Left cardiac atrium (tissue), 4 donors: ENCODE measurements around the gene SURF6. TPM values are rescaled to one million over a fixed set of nuclear protein-coding genes. Genes with fewer than 3 reads are reported as not detected.
"Not testable (repeated sequence)": the region's sequence is repeated elsewhere in the genome, so short reads cannot be mapped to it uniquely, and the experiment has no call there.

Source experiments
- ATAC-seq, 2 donors: fragments of 200-7000 bp; cut with Tn5 transposase; one replicate each; pipeline ENCODE4 v1.9.1; 2020; ENCODE audit warnings: mild to moderate bottlenecking in 2 of 2, moderate library complexity in 2 of 2
- DNase-seq: peaks from one replicate; pipeline ENCODE4 v3.0.0-alpha.2; 2020
- intact Hi-C, 2 donors: fragments of 100-400 bp; cut with DNase I; formaldehyde crosslinking; loops; one replicate each; pipeline versions ENCODE4 v1.14.1 to v1.15.1; 2022 to 2023
- long read RNA-seq: library from polyadenylated mRNA; unstranded; transcript quantifications from one replicate; pipeline ENCODE4 v2.0.0, GENCODE V29; 2021
- total RNA-seq, 2 donors: library from RNA; stranded (reverse); fragmentation: NEBNext Ultra II Directional; extraction: Animal tissue kit (Norgen Biotek cat#: 25700); gene quantifications; one replicate each; pipeline ENCODE4 v1.2.1, GENCODE V29; 2021
- donor health status: DM: no; HTN: yes; CAD: no.
- donor health status: DM: no; HTN: yes; CAD: no; lungs with severe emphysema.
- donor health status: DM: yes; HTN: yes; CAD: no.
- donor health status: Dilated cardiomyopathy.

The SURF6 gene
- total RNA-seq = 10 to 100 TPM; 11.1 to 12.2 TPM
- long read RNA-seq, full-length matches to known transcripts = 30 of 36 reads
- long read RNA-seq, partial matches to known transcripts = 0 of 36 reads
- long read RNA-seq, other reads (novel, unspliced or antisense) = 6 of 36 reads

DNA sequence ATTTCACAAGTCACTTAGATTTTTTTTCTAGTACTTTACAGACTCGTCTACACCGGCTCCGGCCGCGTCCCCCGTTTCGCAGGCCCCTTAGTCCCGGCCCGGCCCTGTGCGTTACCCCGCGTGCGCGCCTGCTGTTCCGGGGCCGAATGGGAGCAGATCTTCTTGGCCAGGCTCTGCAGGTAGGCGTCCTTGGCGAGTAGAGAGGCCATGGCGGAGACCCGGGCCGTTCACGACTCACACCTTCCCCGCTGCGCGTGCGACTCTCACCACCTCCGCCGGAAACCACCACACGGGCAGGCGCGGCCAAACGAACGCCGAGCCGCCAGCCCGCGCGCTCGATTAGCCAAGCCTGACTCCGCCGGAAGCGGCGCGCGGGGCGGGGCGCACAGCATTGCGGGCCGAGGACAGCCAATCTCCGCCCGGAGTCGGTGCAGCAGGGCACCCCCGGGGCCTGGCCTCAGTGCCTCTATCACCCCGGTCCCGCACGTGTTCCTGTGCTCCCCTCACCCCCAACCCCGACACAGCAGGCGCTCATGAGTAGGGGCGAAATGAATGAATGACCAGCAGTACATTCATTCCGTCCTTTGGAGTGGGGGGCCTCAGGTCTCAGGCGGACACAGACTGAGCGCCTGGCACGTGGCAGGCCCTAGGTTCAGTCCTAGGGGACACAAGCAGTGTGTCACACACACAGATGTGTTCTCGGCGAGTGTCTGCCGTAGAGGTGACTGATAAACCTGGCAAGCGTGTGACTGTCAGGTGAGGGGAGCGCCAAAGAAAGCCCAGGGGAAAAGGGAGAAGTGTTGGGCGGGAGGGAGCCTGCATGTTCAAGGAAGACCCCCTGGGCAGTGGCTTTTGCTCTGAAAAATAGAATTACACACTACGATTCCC is at the start of gene SURF6:
TSS of gene SURF6 (minus strand) at position 265 of the 888 bp plus-strand sequence. CDS start at position 209, 56 bp downstream.
- intact Hi-C loops = no loop called here
- ATAC-seq = peak; percentile 96

DNA sequence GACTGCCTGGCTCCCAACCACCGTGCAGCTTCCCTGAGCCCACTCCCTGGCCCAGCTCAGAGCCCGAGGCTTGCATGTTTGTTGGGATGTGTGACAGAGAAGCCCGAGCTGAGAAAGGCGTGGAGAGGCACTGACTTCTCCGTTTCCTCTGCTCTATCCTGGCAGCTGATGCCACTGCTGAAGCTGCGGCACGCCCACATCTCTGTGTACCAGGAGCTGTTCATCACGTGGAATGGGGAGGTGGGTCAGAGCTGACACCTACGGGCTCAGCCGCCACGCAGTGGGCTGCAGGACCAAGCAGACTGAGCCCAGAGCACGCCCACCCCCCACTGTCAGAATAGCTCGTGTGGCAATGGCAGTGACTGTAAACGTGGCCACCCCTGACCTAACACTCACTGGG is 49.5 kb upstream of the SURF6 start:
- no peak for ATAC-seq
- intact Hi-C loops = no loop called here
- DNase-seq = no peak

More for the DNA sequence above, at the start of gene SURF6:
- DNase-seq = peak; percentile 95

DNA sequence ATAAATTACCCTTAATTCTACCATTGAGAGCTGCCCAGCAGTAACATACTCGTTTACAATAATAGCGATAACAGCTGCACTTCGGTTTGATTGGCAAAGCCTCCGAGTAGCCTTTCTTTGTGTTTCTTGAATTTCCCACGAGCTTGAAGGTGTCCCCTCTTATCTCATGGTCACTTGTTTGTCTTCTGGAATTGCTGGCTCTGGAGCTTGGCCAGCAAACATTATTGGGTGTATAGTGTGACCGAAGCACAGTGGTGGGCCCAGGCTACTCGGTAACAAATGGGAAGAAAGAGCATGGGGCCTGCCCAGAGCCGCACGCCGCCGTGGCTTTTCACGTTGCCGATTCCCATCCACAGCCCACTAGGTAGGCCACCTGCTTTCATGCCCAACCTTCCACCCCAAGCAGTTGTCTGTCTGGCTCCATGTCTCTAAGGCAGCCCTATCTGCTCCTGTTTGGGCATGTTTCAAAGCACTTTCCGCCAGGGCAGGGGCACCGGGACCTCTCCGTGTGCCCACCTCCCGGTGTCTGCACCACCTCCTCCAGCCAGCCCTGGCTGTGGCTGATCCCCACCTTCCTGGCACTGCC is 48.8 kb upstream of the SURF6 start:
- intact Hi-C loops = no loop called here
- ATAC-seq = no peak
- DNase-seq = no peak

DNA sequence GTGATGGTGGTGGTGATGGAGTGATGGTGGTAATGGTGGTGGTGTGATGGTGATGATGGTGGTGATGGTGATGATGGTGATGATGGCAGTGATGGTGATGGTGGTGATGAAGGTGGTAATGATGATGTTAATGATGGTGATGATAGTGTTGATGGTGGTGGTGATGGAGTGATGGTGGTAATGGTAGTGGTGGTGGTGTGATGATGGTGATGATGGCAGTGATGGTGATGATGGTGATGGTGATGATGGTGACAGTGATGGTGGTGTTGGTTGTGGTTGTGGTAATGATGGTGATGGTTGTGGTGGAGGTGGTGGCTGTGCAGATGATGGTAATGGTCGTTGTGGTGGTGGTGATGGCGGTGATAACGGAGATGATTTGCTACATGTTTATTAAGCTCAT is 47.5 kb upstream of the SURF6 start:
- intact Hi-C loops = no loop called here
- ATAC-seq (no peak), DNase-seq (no peak)

DNA sequence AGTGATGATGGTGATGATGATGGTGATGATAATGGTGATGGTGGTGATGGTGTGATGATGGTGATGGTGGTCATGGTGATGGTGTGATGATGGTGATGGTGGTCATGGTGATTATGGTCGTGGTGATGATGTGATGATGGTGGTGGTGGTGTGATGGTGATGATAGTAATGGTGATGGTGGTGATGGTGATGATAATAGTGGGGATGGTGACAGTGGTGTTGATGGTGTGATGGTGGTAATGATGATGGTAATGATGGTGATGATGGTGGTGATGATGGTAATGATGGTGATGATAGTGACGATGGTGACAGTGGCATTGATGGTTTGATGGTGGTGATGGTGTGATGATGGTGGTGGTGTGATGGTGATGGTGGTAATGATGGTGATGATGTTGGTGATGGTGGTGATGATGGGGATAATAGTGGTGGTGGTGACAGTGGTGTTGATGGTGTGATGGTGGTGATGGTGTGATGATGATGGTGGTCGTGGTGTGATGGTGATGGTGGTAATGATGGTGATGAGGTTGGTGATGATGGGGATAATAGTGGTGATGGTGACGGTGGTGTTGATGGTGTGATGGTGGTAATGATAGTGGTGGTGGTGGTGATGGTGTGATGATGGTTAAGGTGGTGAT is 46.6 kb upstream of the SURF6 start:
- intact Hi-C loops = no loop called here
- no peak for DNase-seq
- no peak for ATAC-seq

DNA sequence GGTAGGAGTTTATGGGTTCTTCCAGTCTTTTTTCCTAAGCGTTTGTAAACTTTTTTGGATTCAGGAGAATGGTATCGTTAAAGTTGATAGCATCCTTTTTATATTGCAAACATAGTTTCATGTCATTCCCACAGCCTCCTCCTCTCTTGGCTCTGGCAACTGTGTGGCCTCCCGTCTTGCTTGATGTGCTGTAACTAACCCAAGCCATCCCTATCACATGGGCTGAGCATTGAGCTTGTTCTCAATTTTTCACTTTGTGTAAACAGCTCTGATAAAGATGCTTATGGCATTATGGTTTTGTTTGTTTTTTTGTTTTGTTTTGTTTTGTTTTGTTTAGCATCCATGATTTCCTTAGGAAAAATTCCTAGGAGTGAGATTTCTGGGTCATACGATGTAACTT is 44.7 kb upstream of the SURF6 start:
- ATAC-seq = no peak
- intact Hi-C loops = no loop called here

DNA sequence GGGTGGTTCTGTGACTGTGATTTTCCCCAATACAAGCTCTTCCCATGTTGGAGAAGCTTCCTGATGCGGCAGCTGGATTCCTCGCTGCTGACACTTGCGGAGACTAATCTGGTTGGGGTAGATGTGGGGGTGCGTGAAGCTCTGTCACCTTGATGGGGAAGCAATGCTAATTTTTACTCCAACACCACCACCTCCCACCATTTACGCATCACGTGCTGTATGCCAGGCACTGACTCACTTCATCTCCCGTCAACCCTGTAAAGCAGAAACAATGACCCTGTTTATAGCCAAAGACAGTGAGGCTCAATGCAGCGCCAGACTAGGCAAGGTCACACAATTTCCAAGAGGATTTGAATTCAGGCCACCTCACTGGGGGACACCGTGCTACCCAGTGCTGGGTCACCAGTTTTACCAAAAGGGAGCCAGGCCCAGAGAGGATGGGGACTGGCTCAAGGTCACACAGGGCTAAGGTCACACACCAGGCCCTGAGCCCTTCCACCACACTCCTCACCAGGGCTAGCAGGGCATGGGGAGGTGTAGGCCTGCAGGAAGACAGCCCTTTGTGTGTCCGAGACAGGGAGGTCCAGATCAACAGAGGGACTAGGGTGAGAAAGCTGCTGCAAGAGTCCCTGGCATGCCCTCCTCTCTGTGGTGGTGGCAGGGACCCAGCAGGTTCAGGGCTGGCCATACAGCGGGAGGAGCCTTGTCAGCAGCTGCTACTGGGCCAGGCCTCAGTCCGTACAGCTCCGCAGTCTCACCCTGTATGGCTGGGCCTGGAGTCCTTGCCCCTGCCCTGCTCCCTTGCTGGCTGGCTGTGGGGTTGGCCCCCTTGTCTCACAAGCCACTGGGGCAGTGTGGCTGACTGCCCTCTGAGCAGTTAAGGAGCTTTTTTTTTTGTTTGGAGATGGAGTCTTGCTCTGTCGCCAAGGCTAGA is 43.4 kb upstream of the SURF6 start:
- ATAC-seq (no peak), DNase-seq (no peak)
- intact Hi-C loops = loop anchor here in 1 of 2 donors (5.0 kb wide), 1 partner anchor 38 kb away; the partner anchor contains the start of gene REXO4

More for the DNA sequence above, 44.7 kb upstream of the SURF6 start:
- DNase-seq = no peak

DNA sequence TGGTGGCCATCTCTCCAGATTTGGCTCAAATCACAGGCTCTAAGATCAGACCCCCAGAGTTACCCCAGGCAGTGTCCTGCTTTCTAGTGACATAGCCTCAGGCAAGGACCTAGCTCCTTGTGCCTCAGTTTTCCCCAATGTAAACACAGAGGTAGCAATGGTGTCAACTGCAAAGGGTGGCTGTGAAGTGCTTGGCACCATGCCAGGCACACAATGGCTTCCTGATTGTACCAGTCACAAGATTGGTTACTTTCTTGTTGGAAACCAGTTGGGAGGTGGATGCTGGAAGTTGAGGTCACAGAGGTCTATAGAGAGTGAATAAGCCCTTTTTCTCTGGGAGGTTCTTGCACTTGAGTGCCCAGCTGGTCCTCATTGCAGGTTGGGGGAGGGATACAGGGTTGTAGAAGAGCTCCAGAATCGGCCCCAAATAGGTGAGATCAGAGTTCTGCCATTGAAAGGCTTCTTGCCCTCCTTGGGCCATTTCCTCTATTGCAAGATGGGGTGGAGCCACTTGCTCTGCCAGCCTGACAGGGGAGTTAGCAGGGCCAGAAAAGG is 42.5 kb upstream of the SURF6 start:
- intact Hi-C loops = loop anchor here in 1 of 2 donors (5.0 kb wide), 1 partner anchor 39 kb away; the partner anchor contains the start of gene REXO4
- DNase-seq (no peak), ATAC-seq (no peak)

DNA sequence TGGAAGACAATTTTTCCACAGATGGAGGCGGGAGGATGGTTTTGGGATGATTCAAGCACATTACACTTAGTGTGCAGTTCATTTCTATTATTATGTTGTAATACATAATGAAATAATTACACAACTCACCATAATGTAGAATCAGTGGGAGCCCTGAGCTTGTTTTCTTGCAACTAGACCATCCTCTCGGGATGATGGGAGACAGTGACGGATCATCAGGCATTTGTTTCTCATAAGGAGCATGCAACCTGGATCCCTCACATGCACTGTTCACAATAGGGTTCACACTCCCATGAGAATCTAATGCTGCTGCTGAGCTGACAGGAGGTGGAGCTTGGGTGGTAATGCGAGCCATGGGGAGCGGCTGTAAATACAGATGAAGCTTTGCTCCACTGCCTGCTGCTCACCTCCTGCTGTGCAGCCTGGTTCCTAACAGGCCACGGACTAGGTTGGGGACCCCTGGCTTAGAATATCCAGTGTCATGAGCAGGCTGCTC is 41.8 kb upstream of the SURF6 start:
- intact Hi-C loops = loop anchor here in 1 of 2 donors (5.0 kb wide), 1 partner anchor 40 kb away; the partner anchor contains the start of gene REXO4
- ATAC-seq = no peak
- no peak for DNase-seq

DNA sequence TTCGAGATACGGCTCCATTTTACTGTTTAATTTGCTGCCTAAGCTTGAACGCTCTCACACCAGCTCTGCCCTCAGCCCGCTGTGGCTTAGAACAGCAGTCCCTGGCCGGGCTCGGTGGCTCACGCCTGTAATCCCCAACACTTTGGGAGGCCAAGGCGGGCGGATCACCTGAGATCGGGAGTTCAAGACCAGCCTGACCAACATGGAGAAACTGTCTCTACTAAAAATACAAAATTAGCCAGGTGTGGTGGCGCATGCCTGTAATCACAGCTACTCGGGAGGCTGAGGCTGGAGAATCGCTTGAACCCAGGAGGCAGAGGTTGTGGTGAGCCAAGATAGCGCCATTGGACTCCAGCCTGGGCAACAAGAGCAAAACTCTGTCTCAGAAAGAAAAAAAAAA is 41.3 kb upstream of the SURF6 start:
- not testable (repeated sequence) for ATAC-seq, DNase-seq
- intact Hi-C loops = loop anchor here in 1 of 2 donors (5.0 kb wide), 1 partner anchor 40 kb away; the partner anchor contains the start of gene REXO4

DNA sequence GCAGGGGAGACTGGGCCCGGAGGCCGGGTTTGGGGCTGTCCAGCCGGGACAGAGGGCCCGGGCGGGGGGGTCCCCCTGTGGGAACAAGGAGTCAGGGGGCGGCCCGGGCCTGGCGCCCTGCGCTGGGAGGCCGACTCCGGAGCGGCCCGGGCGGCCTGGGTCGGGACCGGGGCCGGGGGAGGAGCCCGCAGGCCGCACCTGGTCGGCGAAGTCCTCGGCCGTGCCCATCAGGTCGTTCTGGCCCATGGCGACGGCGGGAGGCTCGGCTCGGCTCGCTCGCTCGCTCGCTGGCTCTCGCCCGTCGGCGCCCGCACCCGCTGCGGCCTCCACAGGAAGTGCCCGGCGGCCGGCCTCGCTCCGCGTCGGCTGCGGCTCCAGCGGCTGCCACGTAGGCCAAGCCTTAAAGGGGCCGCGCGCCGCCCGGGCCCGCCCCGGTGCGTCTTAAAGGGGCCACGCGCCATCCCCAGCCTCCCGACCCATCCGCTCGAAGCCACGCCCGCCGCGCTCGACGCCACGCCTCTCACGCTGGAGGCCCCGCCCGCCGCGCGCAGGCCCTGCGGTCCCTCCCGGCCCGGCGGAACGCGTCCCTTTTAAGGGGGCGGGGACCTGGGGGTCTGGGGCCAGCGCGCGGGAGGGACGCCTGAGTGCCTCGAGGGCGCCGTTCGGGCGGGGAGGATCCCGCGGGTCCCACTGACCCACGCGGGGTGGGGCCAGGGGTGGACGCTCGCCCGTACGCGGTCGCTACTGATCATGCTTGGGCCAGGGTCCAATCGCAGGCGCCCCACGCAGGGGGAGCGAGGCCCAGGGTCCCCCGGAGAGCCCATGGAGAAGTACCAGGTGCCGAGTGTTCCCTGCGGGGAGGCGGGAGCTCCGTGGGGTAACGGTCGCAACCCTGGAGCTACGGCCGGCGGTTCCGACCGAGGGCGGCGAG is 40.0 kb upstream of the SURF6 start, which contains the start of the genes STKLD1 and SURF4:
TSS of gene STKLD1 (plus strand) at position 643 of the 931 bp plus-strand sequence. CDS start at position 751, 108 bp downstream.
TSS of gene SURF4 (minus strand) at position 337 of the 931 bp plus-strand sequence. CDS start at position 246, 91 bp downstream.
- DNase-seq = peak; percentile 97
- intact Hi-C loops = loop anchor here in 1 of 2 donors (5.0 kb wide), 1 partner anchor 41 kb away; the partner anchor contains the start of gene REXO4
- peak; percentile 98 for ATAC-seq

DNA sequence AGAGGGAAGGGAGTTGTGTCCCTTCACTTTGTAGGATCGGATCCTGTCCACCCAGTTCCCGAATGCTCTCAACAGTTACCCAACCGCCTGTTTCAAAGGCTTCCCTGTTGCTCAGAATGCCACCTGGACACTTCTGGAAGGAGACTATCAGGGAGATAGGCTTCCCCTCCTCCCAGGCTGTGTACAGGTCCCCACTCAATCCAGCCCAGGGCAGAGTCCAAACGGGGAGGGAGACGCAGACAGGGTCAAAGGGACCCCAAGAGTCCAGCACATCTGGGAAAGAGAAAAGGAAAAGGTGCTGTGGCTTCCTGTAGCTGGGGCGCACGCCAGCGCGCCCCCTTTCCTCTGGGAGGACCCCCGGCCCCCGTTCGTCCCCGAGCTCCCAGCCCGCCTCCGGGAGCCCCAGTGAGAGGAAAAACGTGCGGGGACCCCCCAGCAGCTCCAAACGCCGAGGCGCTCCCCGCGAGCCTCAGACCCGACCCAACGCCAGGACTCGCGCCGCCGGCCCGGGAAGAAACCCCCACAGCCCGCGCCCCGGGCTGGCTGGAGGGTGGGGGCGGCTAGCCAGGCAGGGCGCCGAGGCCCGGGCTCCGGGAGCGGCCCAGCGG is 39.2 kb upstream of the SURF6 start:
- intact Hi-C loops = loop anchor here in 1 of 2 donors (5.0 kb wide), 1 partner anchor 42 kb away; the partner anchor contains the start of gene REXO4
- DNase-seq (peak; percentile 38), ATAC-seq (peak; percentile 4 to 22)

DNA sequence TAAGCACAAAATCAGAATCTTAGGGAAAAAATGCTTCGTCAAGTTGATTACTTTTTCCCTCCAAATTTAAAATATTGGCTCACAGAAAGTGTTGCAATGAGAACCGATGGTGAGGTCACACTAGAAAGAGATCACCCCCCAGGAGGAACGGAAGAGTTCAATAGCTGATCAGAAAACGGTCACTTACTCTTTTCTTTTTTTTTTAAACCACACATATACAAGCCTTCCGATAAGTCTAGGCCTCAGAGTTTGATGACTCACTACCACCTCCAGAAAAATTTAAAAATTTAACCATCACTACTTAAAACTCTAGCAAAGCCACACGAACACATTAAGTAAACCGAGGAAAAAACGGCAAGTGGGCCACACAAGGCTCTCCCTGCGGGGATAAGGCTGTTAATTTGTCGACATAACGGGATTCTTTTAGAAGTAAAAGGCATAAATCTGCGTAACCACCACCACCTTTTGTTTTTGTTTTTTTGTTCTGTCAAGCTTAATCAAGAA is 38.7 kb upstream of the SURF6 start:
- intact Hi-C loops = loop anchor here in 1 of 2 donors (5.0 kb wide), 1 partner anchor 43 kb away; the partner anchor contains the start of gene REXO4
- no peak for DNase-seq
- ATAC-seq = no peak

DNA sequence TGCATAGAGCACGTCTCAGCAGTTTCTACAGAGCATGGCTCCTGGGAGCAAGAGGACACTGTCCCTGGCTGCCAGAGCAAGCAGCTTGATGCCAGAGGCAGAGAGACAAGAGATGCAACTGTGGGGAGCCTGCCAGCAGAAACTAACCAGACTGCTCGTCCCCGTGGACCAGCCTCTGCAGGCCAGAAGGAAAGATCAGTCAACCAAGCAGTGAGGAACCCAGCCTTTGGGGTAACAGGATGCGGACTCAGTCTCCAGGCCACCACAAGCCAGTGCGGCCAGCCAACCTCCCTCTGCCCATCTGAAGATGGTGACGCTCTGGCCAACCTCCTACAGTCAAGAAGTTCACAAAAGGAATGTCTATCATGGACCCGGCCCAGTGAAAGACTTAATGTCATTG is 36.2 kb upstream of the SURF6 start:
- no peak for DNase-seq
- intact Hi-C loops = no loop called here
- ATAC-seq = no peak

DNA sequence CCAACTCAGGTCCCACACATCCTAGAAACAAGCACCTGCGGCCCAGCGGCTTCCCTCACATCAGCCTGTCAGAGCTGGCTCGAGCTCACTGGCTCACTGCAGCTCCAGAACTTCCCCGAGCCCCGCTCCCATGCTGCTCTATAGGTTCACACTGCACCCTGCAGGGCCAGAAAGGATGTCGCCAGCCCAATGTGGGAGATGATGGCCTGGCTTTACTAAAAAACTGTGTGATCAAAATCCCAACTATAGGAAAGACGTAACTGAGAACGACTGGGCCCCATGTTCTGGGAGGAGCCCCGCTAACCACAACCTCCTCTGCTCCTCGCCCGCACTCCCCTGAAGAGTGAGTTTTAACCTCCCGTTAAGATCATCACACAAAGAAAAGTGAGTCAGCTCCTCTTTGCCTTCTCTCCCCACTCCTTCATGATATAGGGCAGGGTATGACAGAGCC is 35.3 kb upstream of the SURF6 start:
- intact Hi-C loops = no loop called here
- DNase-seq (no peak), ATAC-seq (no peak)

DNA sequence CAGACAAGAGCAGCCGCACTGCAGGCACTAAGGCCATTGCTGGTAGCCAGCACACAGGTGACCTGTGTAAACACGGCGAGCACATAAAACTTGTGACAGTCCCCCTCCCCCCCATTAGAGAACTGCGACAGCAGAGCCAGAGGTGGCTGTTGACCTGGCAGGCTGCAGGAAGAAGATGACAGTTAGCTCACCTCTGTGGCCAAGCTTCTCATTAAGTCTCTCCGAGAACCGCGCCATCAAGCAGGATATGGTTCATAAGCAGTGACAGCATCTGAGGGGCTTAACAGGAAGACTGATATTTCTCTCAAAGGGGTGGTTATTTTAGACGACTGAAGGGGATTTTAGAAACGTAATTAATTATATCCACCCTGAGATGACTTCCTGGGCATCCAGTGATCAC is 34.7 kb upstream of the SURF6 start:
- DNase-seq (no peak), ATAC-seq (no peak)
- intact Hi-C loops = no loop called here
